ENCODE measurements around the gene FPGS. TPM values are rescaled to one million over a fixed set of nuclear protein-coding genes. Genes with fewer than 3 reads are reported as not detected.

FPGS gene
- total RNA-seq, 2 experiments from 2014 or later, result 79.8 to 80.4 TPM

DNA sequence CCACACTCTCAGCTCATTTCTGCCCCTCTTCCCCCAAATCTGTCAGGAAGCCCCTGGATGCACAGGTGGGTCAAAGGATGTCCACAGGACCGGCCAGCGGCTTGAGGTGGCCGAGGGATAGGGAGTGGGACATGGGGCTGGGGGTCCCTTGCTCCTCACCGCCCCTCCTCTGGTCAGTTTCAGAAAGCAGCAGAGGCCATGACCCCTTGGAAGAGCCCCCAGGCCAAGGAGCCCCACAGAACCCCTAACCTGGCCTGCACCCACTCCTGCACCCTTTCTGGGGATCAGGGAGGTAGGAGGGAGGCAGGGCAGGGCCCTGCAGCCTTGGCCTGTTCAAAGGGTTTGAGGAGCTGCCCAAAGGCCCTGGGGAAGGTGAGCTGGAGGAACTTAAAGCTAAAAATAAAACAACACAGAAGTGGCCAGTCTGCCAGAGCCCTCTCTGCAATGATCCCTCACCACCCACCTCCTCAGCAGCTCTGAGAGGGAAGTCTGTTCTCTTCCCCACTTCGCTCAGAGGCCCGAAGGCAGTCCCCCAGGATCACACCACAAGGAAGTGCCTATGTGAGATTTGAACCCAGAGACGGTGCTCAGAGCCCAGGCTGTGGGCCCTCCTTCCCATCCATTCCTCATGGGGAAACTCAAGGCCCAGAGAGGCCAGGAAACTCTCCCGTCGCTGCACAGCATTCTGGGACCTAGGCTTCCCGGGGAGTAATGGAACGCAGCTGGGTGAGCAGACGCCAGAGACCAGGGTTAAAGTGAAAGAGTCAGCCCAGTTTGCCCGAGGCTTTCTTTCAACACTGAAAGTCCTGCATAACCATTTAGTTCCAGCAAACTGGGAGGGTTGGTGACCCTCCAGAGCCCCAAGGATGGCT, 50.9 kb downstream of the FPGS start:
- DNase-seq, result no peak
- H3K4me3 Mint-ChIP-seq, result peak overlapping the region; percentile 82
- H3K4me1 Mint-ChIP-seq (ENCODE audit: low read depth), result peaks cover 22% of the 10 kb centered on the region
- TF ChIP-seq, protein P1, sequence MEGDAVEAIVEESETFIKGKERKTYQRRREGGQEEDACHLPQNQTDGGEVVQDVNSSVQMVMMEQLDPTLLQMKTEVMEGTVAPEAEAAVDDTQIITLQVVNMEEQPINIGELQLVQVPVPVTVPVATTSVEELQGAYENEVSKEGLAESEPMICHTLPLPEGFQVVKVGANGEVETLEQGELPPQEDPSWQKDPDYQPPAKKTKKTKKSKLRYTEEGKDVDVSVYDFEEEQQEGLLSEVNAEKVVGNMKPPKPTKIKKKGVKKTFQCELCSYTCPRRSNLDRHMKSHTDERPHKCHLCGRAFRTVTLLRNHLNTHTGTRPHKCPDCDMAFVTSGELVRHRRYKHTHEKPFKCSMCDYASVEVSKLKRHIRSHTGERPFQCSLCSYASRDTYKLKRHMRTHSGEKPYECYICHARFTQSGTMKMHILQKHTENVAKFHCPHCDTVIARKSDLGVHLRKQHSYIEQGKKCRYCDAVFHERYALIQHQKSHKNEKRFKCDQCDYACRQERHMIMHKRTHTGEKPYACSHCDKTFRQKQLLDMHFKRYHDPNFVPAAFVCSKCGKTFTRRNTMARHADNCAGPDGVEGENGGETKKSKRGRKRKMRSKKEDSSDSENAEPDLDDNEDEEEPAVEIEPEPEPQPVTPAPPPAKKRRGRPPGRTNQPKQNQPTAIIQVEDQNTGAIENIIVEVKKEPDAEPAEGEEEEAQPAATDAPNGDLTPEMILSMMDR (IDR thresholded peaks at IDR 0.05), result no peak
- H3K27ac Mint-ChIP-seq, result peak overlapping the region; percentile 83
- intact Hi-C loops (cut with micrococcal nuclease), result no loop called here
- peaks cover 10% of the 10 kb centered on the region for H3K9me3 Mint-ChIP-seq
- ChIA-PET CTCF (interaction anchor here (1.0 to 9.2 kb wide), 5 partner anchors 8 to 118 kb away, joined by 3 to 107 read pairs (median 6); partner anchors contain the start of genes ST6GALNAC4 and TOR2A), POLR2A (interaction anchor here (1.1 to 2.8 kb wide), 6 partner anchors 9 to 68 kb away, joined by 3 to 9 read pairs (median 4); partner anchors contain the start of gene CDK9)
- no peaks in the 10 kb centered on the region for H3K27me3 Mint-ChIP-seq
- H3K36me3 Mint-ChIP-seq (ENCODE audit: low read depth), result peaks cover 20% of the 10 kb centered on the region
- peak; percentile 43 for ATAC-seq

- ChIA-PET POLR2A (interaction anchor here (0.7 to 2.8 kb wide), 6 partner anchors 8 to 284 kb away, joined by 3 to 9 read pairs (median 4); partner anchors contain the start of gene CDK9), CTCF (interaction anchor here (1.0 to 9.2 kb wide), 5 partner anchors 7 to 119 kb away, joined by 3 to 107 read pairs (median 6); partner anchors contain the start of genes ST6GALNAC4 and TOR2A)
- intact Hi-C loops (cut with micrococcal nuclease), result no loop called here
- Mint-ChIP-seq H3K27me3 (no peaks in the 10 kb centered on the region), H3K4me1 (ENCODE audit: low read depth) (peaks cover 22% of the 10 kb centered on the region), H3K36me3 (ENCODE audit: low read depth) (peaks cover 12% of the 10 kb centered on the region), H3K27ac (peak within 1 kb of the TSS; percentile 83), H3K9me3 (peaks cover 2% of the 10 kb centered on the region), H3K4me3 (peak within 1 kb of the TSS; percentile 82)
- TF ChIP-seq, protein P1 (IDR thresholded peaks at IDR 0.05), result no peak
- DNase-seq (peak; percentile 38), ATAC-seq (peak; percentile 72)
Observed at GRCh38 chr9:127854184-127854806, 51.6 kb downstream of the FPGS start, which contains the start of gene ENG. TSS of gene ENG (minus strand) at chr9:127854658. CDS start at chr9:127854355, 303 bp downstream.

GRCh38 chr9:127854960-127855359, 52.3 kb downstream of the FPGS start:
- ChIA-PET POLR2A (interaction anchor here (0.7 to 2.8 kb wide), 8 partner anchors 10 to 296 kb away, joined by 3 to 8 read pairs (median 3); partner anchors contain the start of gene CDK9), CTCF (interaction anchor here (0.6 to 9.2 kb wide), 6 partner anchors 12 to 263 kb away, joined by 3 to 107 read pairs (median 4); partner anchors contain the start of genes ST6GALNAC4 and TOR2A)
- Mint-ChIP-seq H3K27me3 (no peaks in the 10 kb centered on the region), H3K27ac (peak overlapping the region; percentile 49), H3K36me3 (ENCODE audit: low read depth) (peaks cover 10% of the 10 kb centered on the region), H3K4me3 (peak overlapping the region; percentile 82), H3K4me1 (ENCODE audit: low read depth) (peaks cover 22% of the 10 kb centered on the region), H3K9me3 (no peaks in the 10 kb centered on the region)
- DNase-seq (no peak), ATAC-seq (no peak)
- intact Hi-C loops (cut with micrococcal nuclease), result no loop called here
- TF ChIP-seq, protein P1 (IDR thresholded peaks at IDR 0.05), result no peak

GRCh38 chr9:127855522-127855921, 52.8 kb downstream of the FPGS start:
- DNase-seq (no peak), ATAC-seq (no peak)
- H3K36me3 Mint-ChIP-seq (ENCODE audit: low read depth), result peaks cover 7% of the 10 kb centered on the region
- H3K27me3 Mint-ChIP-seq, result no peaks in the 10 kb centered on the region
- no peak overlapping the region for H3K27ac Mint-ChIP-seq
- peak overlapping the region; percentile 31 for H3K4me3 Mint-ChIP-seq
- H3K9me3 Mint-ChIP-seq, result no peaks in the 10 kb centered on the region
- peaks cover 22% of the 10 kb centered on the region for H3K4me1 Mint-ChIP-seq (ENCODE audit: low read depth)
- CTCF ChIA-PET, result interaction anchor here (0.6 to 9.2 kb wide), 6 partner anchors 11 to 262 kb away, joined by 3 to 107 read pairs (median 4); partner anchors contain the start of genes ST6GALNAC4 and TOR2A
- POLR2A ChIA-PET, result interaction anchor here (0.9 to 2.8 kb wide), 7 partner anchors 9 to 297 kb away, joined by 3 to 8 read pairs (median 3); partner anchors contain the start of gene CDK9
- intact Hi-C loops (cut with micrococcal nuclease), result no loop called here
- TF ChIP-seq, protein P1 (IDR thresholded peaks at IDR 0.05), result no peak

Measured in activated CD8-positive, alpha-beta T cell treated with anti-CD3 and anti-CD28 coated beads for 36 hours (primary cell).